ENCODE measurements around the gene KSR1.

DNA sequence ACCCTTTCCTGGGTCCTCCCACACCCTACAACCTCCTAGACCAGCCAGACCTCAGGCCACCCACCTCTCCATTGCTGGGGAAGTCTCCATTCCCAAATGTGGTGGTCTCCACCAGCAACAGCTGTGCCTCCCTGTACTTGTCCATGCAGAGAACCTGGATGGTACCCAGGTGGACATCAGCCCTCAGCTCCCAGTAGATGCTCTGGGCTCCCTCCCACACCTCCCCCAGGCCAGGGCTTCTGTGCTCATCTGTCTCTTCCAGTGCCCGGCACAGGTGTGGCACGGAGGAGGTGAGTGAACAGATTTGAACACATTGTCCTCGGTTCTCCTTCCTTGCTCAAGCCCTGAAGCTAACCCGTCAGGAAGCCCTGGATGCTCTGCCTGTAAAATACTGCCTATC lies 209.3 kb downstream of the KSR1 start:
- TF ChIP-seq EP300 (conservative IDR thresholded peaks at IDR 0.05; ENCODE audit: poor library complexity, severe bottlenecking) (no peak), REST (IDR thresholded peaks at IDR 0.05; ENCODE audit: borderline replicate concordance) (no peak), TAF1 (IDR thresholded peaks at IDR 0.05; ENCODE audit: low read depth) (no peak), CTCF (IDR thresholded peaks at IDR 0.05; ENCODE audit: poor library complexity, severe bottlenecking) (no peak), POLR2AphosphoS5 (IDR thresholded peaks at IDR 0.05) (no peak), EZH2 (IDR thresholded peaks at IDR 0.05; ENCODE audit: borderline replicate concordance, insufficient read depth, low read length, poor library complexity, severe bottlenecking) (no peak), MXI1 (conservative IDR thresholded peaks at IDR 0.05; ENCODE audit: poor library complexity, severe bottlenecking) (no peak)
